H1 (cell line): Measurements from ENCODE around the gene CDC42BPB. TPM values are rescaled to one million over a fixed set of nuclear protein-coding genes. Genes with fewer than 3 reads are reported as not detected.

Experiments used
- CTCF ChIA-PET: fragments of 300-600 bp; sonication (Branson Sonifier 250); formaldehyde crosslinking; loops from one replicate; lab custom pipeline; 2021; ENCODE audit not compliant: partially characterized antibody; lab: Charles Lee
- POLR2A ChIA-PET: fragments of 300-600 bp; sonication (Branson Sonifier 250); formaldehyde crosslinking; loops from one replicate; lab custom pipeline; 2021; ENCODE audit warnings: inconsistent platforms; ENCODE audit not compliant: partially characterized antibody; lab: Charles Lee
- DNase-seq, 2 experiments: peaks; one replicate each; pipeline versions ENCODE4 v3.0.0 to v3.0.0-alpha.2; 2010 to 2022; ENCODE audit warnings: low spot score in 2 of 2, low read depth in 1 of 2, mixed read lengths in 1 of 2
- FAIRE-seq: peaks from 2 replicates; lab custom pipeline; 2011; peaks lifted over from hg19 to GRCh38; lab: Jason Lieb, UNC
- H2AFZ ChIP-seq: 2 replicates; pipeline ENCODE4 v1.8.1; 2012; ENCODE audit warnings: low read length, inconsistent platforms
- H2AK5ac ChIP-seq: 2 replicates; pipeline ENCODE4 v1.6.1; 2013; ENCODE audit warnings: low read depth, low read length
- H2BK120ac ChIP-seq: replicated peaks from 2 replicates; pipeline ENCODE3; 2013; ENCODE audit warnings: low read depth, low read length, inconsistent platforms
- H2BK12ac ChIP-seq: 2 replicates; pipeline ENCODE4 v1.6.1; 2013; ENCODE audit warnings: low read depth, low read length
- H2BK15ac ChIP-seq: 2 replicates; pipeline ENCODE4 v1.6.1; 2013; ENCODE audit warnings: low read length
- H2BK20ac ChIP-seq: 2 replicates; pipeline ENCODE4 v1.6.1; 2013; ENCODE audit warnings: low read length
- H2BK5ac ChIP-seq: 2 replicates; pipeline ENCODE4 v1.6.1; 2013; ENCODE audit warnings: low read depth, low read length
- H3K14ac ChIP-seq: 2 replicates; pipeline ENCODE4 v1.6.1; 2013; ENCODE audit warnings: inconsistent platforms; ENCODE audit not compliant: insufficient read length
- H3K18ac ChIP-seq: 2 replicates; pipeline ENCODE4 v1.6.1; 2013; ENCODE audit warnings: low read length; ENCODE audit errors: extremely low read depth
- H3K23ac ChIP-seq: 2 replicates; pipeline ENCODE4 v1.6.1; 2013; ENCODE audit warnings: inconsistent platforms; ENCODE audit not compliant: insufficient read length
- H3K23me2 ChIP-seq: 2 replicates; pipeline ENCODE4 v1.6.1; 2013; ENCODE audit warnings: low read depth, low read length
- H3K27ac ChIP-seq: 2 replicates; pipeline ENCODE4 v1.6.1; 2011; ENCODE audit warnings: low read depth, low read length, inconsistent platforms
- H3K27me3 ChIP-seq, 4 experiments: replicated peaks in 1 of 4; 1 replicate in 1 of 4; 2 replicates in 3 of 4; pipeline versions ENCODE4 v1.6.1 to v1.8.1; 2011 to 2013; ENCODE audit warnings: low read length in 3 of 4, mild to moderate bottlenecking in 3 of 4, inconsistent platforms in 2 of 4, mixed read lengths in 2 of 4, moderate library complexity in 1 of 4; ENCODE audit not compliant: control insufficient read depth in 3 of 4, insufficient read depth in 3 of 4; ENCODE audit errors: extremely low read depth in 1 of 4
- H3K36me3 ChIP-seq, 4 experiments: 2 replicates each; pipeline versions ENCODE4 v1.6.1 to v1.8.1; 2011 to 2013; ENCODE audit warnings: mild to moderate bottlenecking in 4 of 4, low read length in 3 of 4, moderate library complexity in 2 of 4, control low read depth in 1 of 4, inconsistent platforms in 1 of 4; ENCODE audit not compliant: insufficient read depth in 4 of 4, control insufficient read depth in 2 of 4
- H3K4ac ChIP-seq: replicated peaks from 2 replicates; pipeline ENCODE3; 2013; ENCODE audit warnings: low read length, low read depth, mixed read lengths, inconsistent platforms; ENCODE audit not compliant: insufficient read length
- H3K4me1 ChIP-seq, 4 experiments: replicated peaks in 1 of 4; 1 replicate in 1 of 4; 2 replicates in 3 of 4; pipeline versions ENCODE4 v1.6.1 to v1.8.1; 2011 to 2013; ENCODE audit warnings: low read length in 3 of 4, inconsistent platforms in 2 of 4, mixed read lengths in 1 of 4; ENCODE audit not compliant: insufficient read depth in 4 of 4, control insufficient read depth in 3 of 4
- H3K4me2 ChIP-seq, 2 experiments: 2 replicates each; pipeline versions ENCODE4 v1.6.1 to v1.8.1; 2011 to 2013; ENCODE audit warnings: low read depth in 2 of 2, low read length in 2 of 2, control low read depth in 1 of 2, inconsistent platforms in 1 of 2, mild to moderate bottlenecking in 1 of 2; ENCODE audit not compliant: insufficient read depth in 1 of 2
- H3K4me3 ChIP-seq, 4 experiments: fragments of 200-600, 300-600 bp in 1 of 4; sonication (generic), shearing (Covaris generic), sonication (Bioruptor Twin) in 1 of 4; 2 replicates each; pipeline versions ENCODE4 v1.5.1 to v1.8.1; 2011 to 2016; ENCODE audit warnings: low read length in 4 of 4, low read depth in 3 of 4, control low read depth in 2 of 4, inconsistent platforms in 2 of 4, mild to moderate bottlenecking in 2 of 4, mixed read lengths in 1 of 4, moderate library complexity in 1 of 4; ENCODE audit not compliant: insufficient read depth in 2 of 4; ENCODE audit errors: extremely low read depth in 1 of 4
- H3K56ac ChIP-seq: replicated peaks from 2 replicates; pipeline ENCODE3; 2013; ENCODE audit warnings: low read depth, mild to moderate bottlenecking, mixed read lengths, low read length, inconsistent platforms; ENCODE audit not compliant: insufficient read length
- H3K79me1 ChIP-seq: 2 replicates; pipeline ENCODE4 v1.6.1; 2013; ENCODE audit warnings: low read depth, low read length, control low read depth
- H3K79me2 ChIP-seq, 2 experiments: 2 replicates each; pipeline versions ENCODE4 v1.6.1 to v1.8.1; 2012 to 2013; ENCODE audit warnings: low read length in 2 of 2, mild to moderate bottlenecking in 2 of 2, inconsistent platforms in 1 of 2; ENCODE audit not compliant: insufficient read depth in 2 of 2, control insufficient read depth in 1 of 2
- H3K9ac ChIP-seq, 4 experiments: replicated peaks in 1 of 4; 1 replicate in 1 of 4; 2 replicates in 3 of 4; pipeline versions ENCODE4 v1.6.1 to v1.8.1; 2011 to 2013; ENCODE audit warnings: low read depth in 3 of 4, low read length in 3 of 4, control low read depth in 2 of 4, mild to moderate bottlenecking in 2 of 4, moderate library complexity in 2 of 4, inconsistent platforms in 1 of 4; ENCODE audit errors: extremely low read depth in 1 of 4
- H3K9me3 ChIP-seq, 2 experiments: 2 replicates each; pipeline versions ENCODE4 v1.6.1 to v1.8.1; 2012 to 2013; ENCODE audit warnings: mild to moderate bottlenecking in 2 of 2, moderate library complexity in 2 of 2, control low read depth in 1 of 2, inconsistent platforms in 1 of 2, low read depth in 1 of 2, low read length in 1 of 2, mixed read lengths in 1 of 2; ENCODE audit not compliant: insufficient read depth in 2 of 2
- H4K20me1 ChIP-seq, 2 experiments: replicated peaks in 1 of 2; 2 replicates each; pipeline versions ENCODE3 to v1.8.1; 2011 to 2013; ENCODE audit warnings: inconsistent platforms in 2 of 2, low read length in 2 of 2, mild to moderate bottlenecking in 1 of 2; ENCODE audit not compliant: insufficient read depth in 2 of 2, control insufficient read depth in 1 of 2
- H4K5ac ChIP-seq: 2 replicates; pipeline ENCODE4 v1.6.1; 2013; ENCODE audit warnings: low read length, low read depth, mixed read lengths, inconsistent platforms; ENCODE audit not compliant: insufficient read length
- H4K8ac ChIP-seq: 2 replicates; pipeline ENCODE4 v1.8.0; 2013; ENCODE audit warnings: mild to moderate bottlenecking, moderate library complexity, low read length, inconsistent platforms; ENCODE audit not compliant: insufficient read depth; ENCODE audit errors: extremely low read depth
- H4K91ac ChIP-seq: replicated peaks from 2 replicates; pipeline ENCODE3; 2013; ENCODE audit warnings: low read length, mixed read lengths, inconsistent platforms; ENCODE audit not compliant: insufficient read length
- BCL11A ChIP-seq, 2 experiments: IDR thresholded peaks; one replicate each; pipeline ENCODE4 v1.6.1; 2011; ENCODE audit warnings: low read depth in 2 of 2, low read length in 2 of 2, mild to moderate bottlenecking in 2 of 2
- BRCA1 ChIP-seq: IDR thresholded peaks from 2 replicates; pipeline ENCODE4 v1.6.1; 2012; ENCODE audit warnings: low read depth, low read length, improper control_type of control experiment
- CBX5 ChIP-seq: fragments of 300-800, 300-1000 bp; sonication (generic); IDR thresholded peaks from 2 replicates; pipeline ENCODE4 v1.7.1; 2016; ENCODE audit warnings: antibody characterized with exemption, low read length, low read depth
- CBX8 ChIP-seq: fragments of 300-800, 300-1000 bp; sonication (generic); IDR thresholded peaks from 2 replicates; pipeline ENCODE4 v1.7.1; 2016; ENCODE audit warnings: low read depth, low read length, borderline replicate concordance
- CREB1 ChIP-seq: IDR thresholded peaks from 2 replicates; pipeline ENCODE4 v1.6.1; 2012; ENCODE audit warnings: inconsistent platforms
- E2F6 ChIP-seq: IDR thresholded peaks from 2 replicates; pipeline ENCODE4 v1.6.1; 2012; ENCODE audit warnings: inconsistent platforms
- HDAC6 ChIP-seq: IDR thresholded peaks from one replicate; pipeline ENCODE4 v1.7.1; 2012; ENCODE audit warnings: low read depth, mild to moderate bottlenecking, inconsistent platforms, low read length, moderate library complexity
- KDM1A ChIP-seq: fragments of 200-600, 300-600 bp; sonication (generic); IDR thresholded peaks from 2 replicates; pipeline ENCODE4 v1.7.1; 2016; ENCODE audit warnings: mild to moderate bottlenecking, low read length, borderline replicate concordance
- MAX ChIP-seq: IDR thresholded peaks from 2 replicates; pipeline ENCODE4 v1.6.1; 2012; ENCODE audit warnings: inconsistent platforms
- POLR2A ChIP-seq, 2 experiments: IDR thresholded peaks; 1 replicate in 1 of 2; 2 replicates in 1 of 2; pipeline ENCODE4 v1.6.1; 2011; ENCODE audit warnings: low read depth in 2 of 2, low read length in 2 of 2, mild to moderate bottlenecking in 2 of 2; ENCODE audit errors: control extremely low read depth in 1 of 2
- POU5F1 ChIP-seq: IDR thresholded peaks from 2 replicates; pipeline ENCODE4 v1.6.1; 2011; ENCODE audit warnings: low read depth, mild to moderate bottlenecking, low read length, moderate library complexity
- SAP30 ChIP-seq: fragments of 300-600 bp; sonication (generic); IDR thresholded peaks from 2 replicates; pipeline ENCODE4 v1.7.1; 2012; ENCODE audit warnings: low read length, moderate library complexity, mild to moderate bottlenecking, inconsistent platforms; ENCODE audit not compliant: insufficient read depth, insufficient replicate concordance
- SIRT6 ChIP-seq: IDR thresholded peaks from one replicate; pipeline ENCODE4 v1.7.1; 2012; ENCODE audit warnings: low read length, inconsistent platforms
- TEAD4 ChIP-seq: IDR thresholded peaks from 2 replicates; pipeline ENCODE4 v1.6.1; 2012; ENCODE audit warnings: low read depth, low read length, inconsistent platforms, mixed read lengths
- WGBS, 2 experiments: shearing (Covaris generic) in 1 of 2; methylation state at CpG; one replicate each; pipeline versions ENCODE4 v1.1.6 to v1.1.7; 2013 to 2015; ENCODE audit warnings: low lambda C conversion rate in 2 of 2, mixed read lengths in 2 of 2, inconsistent platforms in 1 of 2, low coverage in 1 of 2, missing lambda C conversion rate in 1 of 2; ENCODE audit not compliant: insufficient replicate concordance in 2 of 2, insufficient coverage in 1 of 2, insufficient read length in 1 of 2; ENCODE audit errors: extremely low coverage in 1 of 2, missing lambda C conversion rate in 1 of 2; 5-methylcytosine and 5-hydroxymethylcytosine counted together
- polyA plus RNA-seq, 7 experiments: library from polyadenylated mRNA; depleted of rRNA in 3 of 7; stranded (reverse) in 5 of 7; unstranded in 2 of 7; fragments of >200 nt in 5 of 7; fragments of 200-250 nt in 2 of 7; gene quantifications; 1 replicate in 5 of 7; 2 replicates in 1 of 7; 4 replicates in 1 of 7; pipeline versions ENCODE4 v1.2.1 to v1.2.3, GENCODE V29; 2011 to 2013; ENCODE audit warnings: missing spikeins in 2 of 7, mixed read lengths in 2 of 7
- total RNA-seq: library from RNA; stranded (reverse); fragmentation: NEBNext Ultra II Directional; extraction: Animal tissue kit (Norgen Biotek cat#: 25700); gene quantifications from 2 replicates; pipeline ENCODE4 v1.2.1, GENCODE V29; 2021

The CDC42BPB gene
- total and polyA plus RNA-seq, 2 of the 8 experiments (the other 6 are each of a cell fraction or from before 2014, with no cell fraction given) = 51.2 to 88.2 TPM

DNA sequence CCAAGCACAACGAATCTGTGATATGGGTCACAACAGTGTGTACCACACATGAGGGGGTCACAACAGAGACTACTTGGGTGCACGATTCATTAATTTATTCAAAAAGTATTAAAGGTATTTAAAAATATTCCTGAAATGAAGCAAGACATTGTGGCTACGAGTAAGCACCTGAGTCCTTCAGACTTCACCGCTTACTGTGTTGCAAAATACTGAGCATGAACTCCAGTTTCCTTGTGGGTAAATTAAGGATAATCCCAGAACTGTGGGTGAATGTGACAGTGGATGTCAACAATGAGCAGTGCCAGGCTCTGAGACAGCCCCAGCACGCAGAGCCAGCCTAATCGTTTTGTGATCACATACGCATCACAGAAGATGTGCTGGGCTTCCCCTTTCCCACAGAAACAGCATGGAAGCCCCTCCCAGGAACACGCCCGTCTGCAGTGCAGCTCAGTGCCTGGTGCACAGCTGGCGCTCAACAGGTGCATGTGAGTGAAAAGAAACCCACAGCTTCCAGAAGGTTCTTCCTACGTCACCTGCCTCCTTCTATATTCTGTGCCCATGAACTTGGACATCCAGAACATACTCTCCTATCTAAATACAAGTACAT lies 29.1 kb downstream of the CDC42BPB start:
- 83% methylated on average over 11 of the region's 11 CpGs; no CpG with 5 or more reads in 1 of the 2 experiments for WGBS, 2 experiments
- Histone ChIP-seq H3K23ac (no peak overlapping the region), H3K79me2 (peaks cover 4 to 70% of the 10 kb centered on the region in 2 experiments), H3K14ac (no peak overlapping the region), H3K23me2 (no peaks in the 10 kb centered on the region), H2BK20ac (no peak overlapping the region), H3K9me3 (no peaks in the 10 kb centered on the region), H2BK15ac (no peak overlapping the region), H2BK120ac (no peak overlapping the region), H3K4me2 (no peak overlapping the region), H3K9ac (no peak overlapping the region), H4K91ac (no peak overlapping the region), H3K79me1 (peaks cover 19% of the 10 kb centered on the region), H3K27me3 (no peaks in the 10 kb centered on the region), H4K8ac (no peak overlapping the region), H2AFZ (no peak overlapping the region), H2BK12ac (no peak overlapping the region), H3K18ac (no peak overlapping the region), H4K5ac (no peak overlapping the region), H2BK5ac (no peak overlapping the region), H2AK5ac (no peak overlapping the region), H3K4me1 (peaks cover 0 to 2% (median 0%) of the 10 kb centered on the region in 4 experiments; a peak in 1 of 7 replicates), H3K56ac (no peak overlapping the region), H3K4me3 (no peak overlapping the region), H3K27ac (no peak overlapping the region), H4K20me1 (peaks cover 0 to 27% of the 10 kb centered on the region in 2 experiments), H3K4ac (no peak overlapping the region), H3K36me3 (no peaks in the 10 kb centered on the region; a peak in 1 of 8 replicates)
- CTCF ChIA-PET = no interaction called here
- FAIRE-seq = no peak
- POLR2A ChIA-PET = no interaction called here
- TF ChIP-seq HDAC6 (no peak), CREB1 (no peak), POLR2A (IDR thresholded peaks at IDR 0.05; ENCODE audit: control extremely low read depth in 1 of 2, low read depth in 2 of 2, low read length in 2 of 2) (no peak), TEAD4 (no peak), BCL11A (IDR thresholded peaks at IDR 0.05; ENCODE audit: low read depth in 2 of 2, low read length in 2 of 2) (no peak), CBX8 (no peak), POU5F1 (no peak), MAX (no peak), SAP30 (no peak), CBX5 (no peak), BRCA1 (no peak), KDM1A (no peak), SIRT6 (no peak), E2F6 (no peak)
- DNase-seq = no peak
